Peyer's patch (tissue), 4 donors: ENCODE results near the gene EIPR1. TPM values are rescaled to one million over a fixed set of nuclear protein-coding genes. Genes with fewer than 3 reads are reported as not detected.

Experiments
- DNase-seq, 3 donors: peaks; one replicate each; pipeline ENCODE4 v3.0.0-alpha.2; 2017 to 2019
- H3K27ac ChIP-seq, 4 donors: fragments of 200-600 bp; sonication (generic); one replicate each; pipeline ENCODE4 v1.5.1; 2016 to 2019
- H3K27me3 ChIP-seq, 2 donors: fragments of 200-600 bp; sonication (generic); one replicate each; pipeline ENCODE4 v1.5.1; 2019
- H3K36me3 ChIP-seq, 3 donors: fragments of 200-600 bp; sonication (generic); one replicate each; pipeline ENCODE4 v1.5.1; 2016 to 2019
- H3K4me1 ChIP-seq, 4 donors: fragments of 200-600 bp; sonication (generic); one replicate each; pipeline ENCODE4 v1.5.1; 2016 to 2019
- H3K4me3 ChIP-seq, 4 donors: fragments of 200-600 bp; sonication (generic); 1 replicate in 3 of 4; 2 replicates in 1 of 4; pipeline ENCODE4 v1.5.1; 2016 to 2019; ENCODE audit warnings: mild to moderate bottlenecking in 1 of 4
- H3K9me3 ChIP-seq, 4 donors: fragments of 200-600 bp; sonication (generic); one replicate each; pipeline ENCODE4 v1.5.1; 2016 to 2019; ENCODE audit warnings: mild to moderate bottlenecking in 1 of 4
- POLR2A ChIP-seq, 2 donors: fragments of 450-650 bp; IDR thresholded peaks; one replicate each; pipeline ENCODE4 v1.5.1; 2017; ENCODE audit warnings: antibody characterized with exemption in 2 of 2, mild to moderate bottlenecking in 2 of 2, moderate library complexity in 2 of 2
- total RNA-seq, 4 donors: library from RNA; depleted of rRNA; stranded (reverse); fragments of >200 nt; gene quantifications; one replicate each; pipeline ENCODE4 v1.1.0, GENCODE V29; 2016
- TF ChIP-seq, protein P1 (sequence below), 6 experiments: fragments of 450-650 bp in 4 of 6; fragments of 200-600 bp in 2 of 6; sonication (generic) in 1 of 6; IDR thresholded peaks; one replicate each; pipeline ENCODE4 v1.5.1; 2017 to 2019; ENCODE audit warnings: antibody characterized with exemption in 6 of 6, mild to moderate bottlenecking in 3 of 6, moderate library complexity in 1 of 6

The EIPR1 gene
- total RNA-seq, 4 donors from 2014 or later = 23.4 to 94.1 (median 36.2) TPM

DNA sequence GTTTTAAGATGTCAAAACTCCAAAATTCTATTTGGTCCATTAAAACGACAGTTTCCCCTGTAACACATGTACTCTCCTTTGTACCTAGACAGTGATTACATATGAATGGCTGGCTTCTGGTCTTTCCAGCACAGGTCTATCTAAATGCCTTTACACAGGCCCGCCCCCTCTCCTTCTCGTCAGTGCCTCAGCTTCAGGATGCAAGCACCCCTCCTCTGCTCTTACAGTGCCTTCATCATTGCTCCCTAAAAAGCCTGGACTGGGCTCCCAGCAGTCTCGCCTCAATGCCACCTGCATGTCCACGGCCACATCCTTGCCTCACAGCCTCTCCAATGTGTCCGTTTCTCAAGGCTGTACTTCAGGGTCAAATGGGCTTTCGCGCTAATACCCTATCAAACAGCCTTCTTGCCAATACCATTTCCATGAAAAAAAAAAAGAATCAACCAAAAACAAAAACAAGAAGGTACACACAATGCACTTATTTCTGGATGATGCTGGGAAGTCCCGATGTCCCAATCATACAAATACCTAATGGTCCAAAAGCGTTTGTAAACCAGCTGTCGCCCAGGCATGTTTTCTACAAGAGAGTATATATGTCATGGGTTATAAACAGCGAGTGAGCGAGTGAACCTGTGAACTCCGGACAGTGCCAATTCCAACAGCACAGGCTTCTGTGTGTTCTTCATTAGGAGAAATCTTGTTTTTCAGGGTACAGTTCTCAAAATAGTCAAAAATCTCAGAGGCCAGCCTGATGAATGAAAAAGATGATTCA is 77.2 kb downstream of the EIPR1 start:
- TF ChIP-seq POLR2A (IDR thresholded peaks at IDR 0.05) = no peak
- TF ChIP-seq, protein P1, sequence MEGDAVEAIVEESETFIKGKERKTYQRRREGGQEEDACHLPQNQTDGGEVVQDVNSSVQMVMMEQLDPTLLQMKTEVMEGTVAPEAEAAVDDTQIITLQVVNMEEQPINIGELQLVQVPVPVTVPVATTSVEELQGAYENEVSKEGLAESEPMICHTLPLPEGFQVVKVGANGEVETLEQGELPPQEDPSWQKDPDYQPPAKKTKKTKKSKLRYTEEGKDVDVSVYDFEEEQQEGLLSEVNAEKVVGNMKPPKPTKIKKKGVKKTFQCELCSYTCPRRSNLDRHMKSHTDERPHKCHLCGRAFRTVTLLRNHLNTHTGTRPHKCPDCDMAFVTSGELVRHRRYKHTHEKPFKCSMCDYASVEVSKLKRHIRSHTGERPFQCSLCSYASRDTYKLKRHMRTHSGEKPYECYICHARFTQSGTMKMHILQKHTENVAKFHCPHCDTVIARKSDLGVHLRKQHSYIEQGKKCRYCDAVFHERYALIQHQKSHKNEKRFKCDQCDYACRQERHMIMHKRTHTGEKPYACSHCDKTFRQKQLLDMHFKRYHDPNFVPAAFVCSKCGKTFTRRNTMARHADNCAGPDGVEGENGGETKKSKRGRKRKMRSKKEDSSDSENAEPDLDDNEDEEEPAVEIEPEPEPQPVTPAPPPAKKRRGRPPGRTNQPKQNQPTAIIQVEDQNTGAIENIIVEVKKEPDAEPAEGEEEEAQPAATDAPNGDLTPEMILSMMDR (IDR thresholded peaks at IDR 0.05) = peak in 1 of 6 experiments; percentile 11
- Histone ChIP-seq H3K9me3 (no peaks in the 10 kb centered on the region), H3K27ac (no peak overlapping the region), H3K4me1 (peaks cover 0 to 5% (median 0%) of the 10 kb centered on the region in 4 donors), H3K4me3 (no peak overlapping the region), H3K36me3 (no peaks in the 10 kb centered on the region), H3K27me3 (no peaks in the 10 kb centered on the region)
- peak in 1 of 3 donors; percentile 2 for DNase-seq

DNA sequence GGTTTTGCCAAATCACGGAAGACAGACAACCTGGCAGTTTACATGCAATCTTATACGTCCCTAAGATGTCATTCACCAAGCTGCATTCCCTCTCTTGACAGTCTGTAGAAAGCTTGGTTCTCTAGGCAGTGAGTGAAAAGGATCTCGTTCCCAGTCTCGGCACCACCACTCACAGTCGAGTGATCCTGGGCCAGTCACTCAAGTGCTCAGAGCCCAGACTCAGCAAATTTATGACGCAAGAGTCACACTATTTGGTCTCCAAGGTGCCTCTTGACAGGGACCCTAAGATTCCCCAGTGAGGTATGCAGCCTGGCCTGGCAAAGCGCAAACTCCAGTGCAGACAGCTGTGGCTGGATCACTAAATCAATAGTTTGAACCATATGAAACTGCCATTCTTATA is 77.9 kb downstream of the EIPR1 start:
- peak in 1 of 3 donors; percentile 5 for DNase-seq
- H3K27ac ChIP-seq = no peak overlapping the region

DNA sequence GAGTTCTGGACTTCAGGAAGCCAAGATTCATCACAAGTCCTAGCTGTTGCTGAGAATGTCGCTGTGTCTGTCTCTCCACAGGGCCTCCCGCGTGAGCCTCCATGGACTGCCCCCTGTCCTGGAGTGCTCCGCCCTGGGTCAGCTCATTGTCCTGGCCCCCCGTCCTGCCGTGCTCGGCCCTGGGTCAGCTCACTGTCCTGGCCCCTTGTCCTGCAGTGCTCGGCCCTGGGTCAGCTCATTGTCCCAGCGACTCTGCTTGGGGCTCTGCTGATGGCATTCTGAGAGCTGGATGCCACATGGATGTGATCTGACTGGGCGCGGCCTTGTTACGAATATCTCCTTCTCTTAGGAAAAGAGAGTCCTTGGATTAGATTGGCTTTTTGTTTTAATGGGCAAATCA is 78.5 kb downstream of the EIPR1 start:
- Histone ChIP-seq H3K27me3 (no peaks in the 10 kb centered on the region), H3K4me3 (no peak overlapping the region), H3K36me3 (no peaks in the 10 kb centered on the region), H3K4me1 (peaks cover 0 to 5% (median 0%) of the 10 kb centered on the region in 4 donors), H3K9me3 (no peaks in the 10 kb centered on the region), H3K27ac (no peak overlapping the region)
- DNase-seq = peak in 2 of 3 donors; percentile 15 to 25
- TF ChIP-seq POLR2A (IDR thresholded peaks at IDR 0.05) = no peak
- TF ChIP-seq, protein P1 (IDR thresholded peaks at IDR 0.05) = no peak

More for the DNA sequence above, 77.9 kb downstream of the EIPR1 start:
- no peaks in the 10 kb centered on the region for H3K36me3 ChIP-seq
- TF ChIP-seq POLR2A (IDR thresholded peaks at IDR 0.05) = no peak
- TF ChIP-seq, protein P1 (IDR thresholded peaks at IDR 0.05) = no peak
- no peaks in the 10 kb centered on the region for H3K9me3 ChIP-seq
- H3K27me3 ChIP-seq = no peaks in the 10 kb centered on the region
- no peak overlapping the region for H3K4me3 ChIP-seq
- peaks cover 0 to 5% (median 0%) of the 10 kb centered on the region in 4 donors for H3K4me1 ChIP-seq

DNA sequence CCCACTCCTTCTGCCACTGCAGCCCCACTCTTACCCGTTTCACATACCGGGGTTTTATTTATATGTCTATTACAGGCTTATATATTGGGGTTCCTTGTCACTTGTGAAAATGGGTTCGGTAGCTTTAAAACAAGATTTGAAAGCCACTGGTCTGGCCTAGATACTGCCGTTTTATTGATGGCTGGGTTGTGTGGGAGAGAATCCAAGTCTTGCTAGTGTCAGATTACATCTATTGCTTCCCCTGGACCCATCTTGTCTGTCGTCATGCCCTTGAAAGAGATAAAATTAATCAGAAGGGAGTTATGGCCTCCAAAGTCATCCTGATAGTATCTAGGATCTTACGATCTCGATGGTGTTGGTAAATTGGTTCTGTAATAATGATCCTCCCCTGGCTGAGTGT is 79.4 kb downstream of the EIPR1 start:
- no peaks in the 10 kb centered on the region for H3K36me3 ChIP-seq
- H3K4me1 ChIP-seq = peaks cover 0 to 2% (median 0%) of the 10 kb centered on the region in 4 donors
- DNase-seq = no peak
- TF ChIP-seq, protein P1 (IDR thresholded peaks at IDR 0.05) = no peak
- TF ChIP-seq POLR2A (IDR thresholded peaks at IDR 0.05) = no peak
- H3K4me3 ChIP-seq = no peak overlapping the region
- no peak overlapping the region for H3K27ac ChIP-seq
- no peaks in the 10 kb centered on the region for H3K9me3 ChIP-seq
- no peaks in the 10 kb centered on the region for H3K27me3 ChIP-seq

DNA sequence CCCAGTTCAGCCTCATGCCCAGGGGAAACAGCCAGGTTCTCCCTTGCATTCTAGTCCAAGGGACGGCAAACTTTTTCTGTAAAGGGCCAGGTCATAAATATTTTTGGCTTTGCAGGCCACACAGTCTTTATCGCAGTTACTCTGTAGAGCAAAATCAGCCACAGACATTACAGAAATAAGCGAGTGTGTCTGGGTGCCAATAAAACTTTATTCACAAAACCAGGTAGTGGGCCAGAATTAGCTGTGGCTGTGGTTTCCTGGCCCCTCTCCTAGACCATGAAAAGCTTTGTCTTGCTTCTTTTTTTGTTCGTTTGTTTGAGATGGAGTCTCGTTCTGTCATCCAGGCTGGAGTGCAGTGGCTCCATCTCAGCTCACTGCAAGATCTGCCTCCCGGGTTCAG is 80.1 kb downstream of the EIPR1 start:
- Histone ChIP-seq H3K27me3 (no peaks in the 10 kb centered on the region), H3K9me3 (no peaks in the 10 kb centered on the region), H3K4me1 (no peaks in the 10 kb centered on the region), H3K36me3 (no peaks in the 10 kb centered on the region), H3K4me3 (no peak overlapping the region), H3K27ac (no peak overlapping the region)
- DNase-seq = no peak
- TF ChIP-seq POLR2A (IDR thresholded peaks at IDR 0.05) = no peak
- TF ChIP-seq, protein P1 (IDR thresholded peaks at IDR 0.05) = no peak
